ENCODE results near the gene LMBRD2. TPM values are rescaled to one million over a fixed set of nuclear protein-coding genes. Genes with fewer than 3 reads are reported as not detected.
"Not testable (repeated sequence)": the region's sequence is repeated elsewhere in the genome, so short reads cannot be mapped to it uniquely, and the experiment has no call there.

LMBRD2 gene
- 11.6 and 14.8 TPM in 2 replicates for total RNA-seq

DNA sequence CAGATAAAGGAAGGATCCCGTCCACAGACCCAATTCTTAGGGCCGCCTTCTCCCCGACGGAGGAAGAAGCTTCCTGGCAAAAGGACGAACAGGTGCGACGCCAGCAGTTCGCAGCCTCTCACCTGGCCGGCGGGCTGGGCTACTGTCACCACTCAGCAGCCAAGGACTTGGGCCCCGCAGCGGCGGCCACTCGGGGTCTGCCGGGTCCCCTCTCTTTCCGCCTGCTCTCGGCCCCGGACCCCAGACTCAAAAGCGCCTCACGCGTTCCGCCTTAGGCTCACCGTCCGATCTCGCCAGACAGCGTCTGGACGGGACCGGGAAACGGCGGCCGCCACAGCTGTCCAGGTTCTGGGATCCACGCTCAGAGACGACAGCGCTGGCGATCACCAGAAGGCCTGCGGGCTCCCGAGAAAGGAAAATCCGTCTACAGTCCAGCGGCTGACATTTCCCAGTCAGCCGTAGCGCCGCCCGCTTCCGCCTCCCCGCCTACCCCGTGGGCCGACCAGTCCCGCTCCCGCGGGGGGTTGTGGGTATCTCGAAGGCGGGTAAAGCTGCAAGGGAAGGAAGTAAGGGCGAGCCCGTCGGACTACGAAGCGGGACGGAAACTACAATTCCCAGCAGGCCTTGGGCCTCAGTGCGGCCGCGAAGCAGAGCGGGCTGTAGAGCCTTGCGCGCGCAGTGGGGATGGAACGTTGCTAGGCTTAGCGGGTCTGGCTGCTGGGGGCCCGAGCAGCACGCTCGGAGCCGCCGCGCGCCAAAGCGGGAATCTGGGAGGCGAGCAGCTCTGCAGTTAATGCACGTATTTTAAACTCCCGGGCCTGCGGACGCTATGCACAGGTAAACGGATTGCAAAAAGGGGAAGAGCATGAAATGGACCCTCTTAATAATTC, at the start of gene LMBRD2, which contains the start of gene SKP2:
TSS of gene LMBRD2 (minus strand) at position 454 of the 890 bp plus-strand sequence. CDS start 8,538 bp downstream, outside the sequence.
TSS of gene SKP2 (plus strand) at position 678 of the 890 bp plus-strand sequence. CDS start at position 830, 152 bp downstream.
- intact Hi-C loops (cut with micrococcal nuclease) = loop anchor here (1.0 to 10.0 kb wide), 7 partner anchors 17 to 1222 kb away; partner anchors contain the start of genes DNAJC21, NIPBL and NUP155

GRCh38 chr5:36200513-36200912, 48.8 kb upstream of the LMBRD2 start:
- intact Hi-C loops (cut with micrococcal nuclease) = no loop called here

- intact Hi-C loops (cut with micrococcal nuclease) = no loop called here
Observed at GRCh38 chr5:36199620-36200019, 47.9 kb upstream of the LMBRD2 start.

DNA sequence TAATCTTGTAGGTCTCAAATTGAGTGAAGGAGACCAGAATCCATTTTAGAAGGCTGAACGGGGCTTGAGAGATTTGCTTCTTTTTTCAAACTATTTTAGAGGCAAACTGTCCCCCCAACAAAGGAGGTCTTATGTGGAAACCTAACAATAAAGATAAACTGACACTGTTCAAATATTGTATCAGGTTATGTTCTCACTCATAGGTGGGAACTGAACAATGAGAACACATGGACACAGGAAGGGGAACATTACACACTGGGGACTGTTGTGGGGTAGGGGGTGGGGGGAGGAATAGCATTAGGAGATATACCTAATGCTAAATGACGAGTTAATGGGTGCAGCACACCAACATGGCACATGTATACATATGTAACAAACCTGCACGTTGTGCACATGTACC, 47.1 kb upstream of the LMBRD2 start:
- intact Hi-C loops (cut with micrococcal nuclease) = not testable (repeated sequence)

DNA sequence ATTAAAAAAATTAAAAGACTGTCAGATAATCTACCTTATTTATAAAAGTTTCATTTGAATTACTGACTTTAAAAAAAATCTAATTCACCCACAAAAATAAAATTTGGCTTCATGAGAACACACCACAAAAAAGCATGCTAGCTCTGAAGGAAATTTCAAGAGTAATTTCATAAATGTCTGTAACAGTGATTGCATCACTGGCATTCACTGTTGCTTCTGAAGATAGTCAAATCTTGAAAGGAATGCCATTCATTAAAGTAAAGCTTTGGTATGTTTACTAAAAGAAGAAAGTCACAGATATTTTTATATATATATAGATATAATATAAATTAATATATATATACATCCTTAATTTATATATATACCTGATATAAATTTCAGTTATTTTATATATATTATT, 46.6 kb upstream of the LMBRD2 start:
- intact Hi-C loops (cut with micrococcal nuclease) = no loop called here

- intact Hi-C loops (cut with micrococcal nuclease) = no loop called here
Observed at GRCh38 chr5:36193746-36194145, 42.1 kb upstream of the LMBRD2 start.

DNA sequence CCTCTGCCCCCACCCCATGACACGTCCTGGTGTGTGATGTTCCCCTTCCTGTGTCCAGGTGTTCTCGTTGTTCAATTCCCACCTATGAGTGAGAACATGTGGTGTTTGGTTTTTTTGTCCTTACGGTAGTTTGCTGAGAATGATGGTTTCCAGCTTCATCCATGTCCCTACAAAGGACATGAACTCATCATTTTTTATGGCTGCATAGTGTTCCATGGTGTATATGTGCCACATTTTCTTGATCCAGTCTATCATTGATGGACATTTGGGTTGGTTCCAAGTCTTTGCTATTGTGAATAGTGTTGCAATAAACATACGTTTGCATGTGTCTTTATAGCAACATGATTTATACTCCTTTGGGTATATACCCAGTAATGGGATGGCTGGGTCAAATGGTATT, 32.7 kb upstream of the LMBRD2 start:
- intact Hi-C loops (cut with micrococcal nuclease) = not testable (repeated sequence)

DNA sequence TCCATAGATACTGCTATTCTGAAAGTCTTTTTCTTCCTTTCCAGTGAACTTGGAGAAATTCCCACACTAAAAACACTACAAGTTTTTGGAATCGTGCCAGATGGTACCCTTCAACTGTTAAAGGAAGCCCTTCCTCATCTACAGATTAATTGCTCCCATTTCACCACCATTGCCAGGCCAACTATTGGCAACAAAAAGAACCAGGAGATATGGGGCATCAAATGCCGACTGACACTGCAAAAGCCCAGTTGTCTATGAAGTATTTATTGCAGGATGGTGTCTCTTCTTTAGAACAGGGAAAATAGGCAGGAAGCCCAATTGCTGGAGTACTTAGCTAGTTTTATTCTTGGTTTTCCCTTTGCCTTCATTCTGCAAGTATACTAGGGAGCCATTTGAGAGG, 30.1 kb upstream of the LMBRD2 start:
- intact Hi-C loops (cut with micrococcal nuclease) = no loop called here

- intact Hi-C loops (cut with micrococcal nuclease) = no loop called here
Observed at GRCh38 chr5:36180556-36181350, 29.1 kb upstream of the LMBRD2 start.

DNA sequence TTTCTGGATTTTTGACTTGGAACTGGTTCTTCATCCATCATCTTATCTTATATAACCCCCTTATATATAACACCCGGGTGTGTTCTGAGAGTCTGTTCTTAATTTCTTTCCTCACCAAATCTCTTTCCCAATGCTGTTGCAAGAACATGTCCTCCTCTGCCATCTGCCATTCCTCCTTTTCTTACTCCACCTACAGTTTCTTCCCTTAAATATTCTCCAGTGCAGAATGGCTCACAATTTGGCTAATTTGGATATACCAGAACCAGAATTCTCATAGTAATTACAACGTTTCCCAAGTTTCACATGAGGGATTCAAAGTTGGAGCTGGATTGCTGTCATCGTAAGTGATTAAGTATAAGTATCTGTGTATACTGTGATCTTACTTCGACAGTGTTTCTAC, 28.3 kb upstream of the LMBRD2 start:
- intact Hi-C loops (cut with micrococcal nuclease) = no loop called here

DNA sequence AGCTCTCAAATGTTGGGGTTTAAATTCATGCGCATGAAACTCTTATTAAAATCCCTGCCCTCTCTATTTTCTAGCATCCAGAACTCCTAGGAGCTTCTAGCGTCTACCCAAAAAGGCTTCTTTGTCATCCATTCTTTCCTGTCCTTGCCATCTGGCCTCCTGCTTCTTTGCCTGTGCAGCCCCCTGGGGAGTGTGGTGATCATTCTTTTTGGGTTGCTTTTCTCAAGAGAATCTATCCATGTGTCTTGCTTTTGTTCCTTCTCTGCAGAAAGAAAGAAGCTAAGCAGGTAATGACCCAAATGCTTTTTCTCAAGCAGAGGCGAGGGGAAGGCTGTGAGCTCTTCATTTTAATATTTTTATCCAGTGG, 26.8 kb upstream of the LMBRD2 start:
- intact Hi-C loops (cut with micrococcal nuclease) = no loop called here

GRCh38 chr5:36177715-36178523, 26.2 kb upstream of the LMBRD2 start:
- intact Hi-C loops (cut with micrococcal nuclease) = no loop called here

DNA sequence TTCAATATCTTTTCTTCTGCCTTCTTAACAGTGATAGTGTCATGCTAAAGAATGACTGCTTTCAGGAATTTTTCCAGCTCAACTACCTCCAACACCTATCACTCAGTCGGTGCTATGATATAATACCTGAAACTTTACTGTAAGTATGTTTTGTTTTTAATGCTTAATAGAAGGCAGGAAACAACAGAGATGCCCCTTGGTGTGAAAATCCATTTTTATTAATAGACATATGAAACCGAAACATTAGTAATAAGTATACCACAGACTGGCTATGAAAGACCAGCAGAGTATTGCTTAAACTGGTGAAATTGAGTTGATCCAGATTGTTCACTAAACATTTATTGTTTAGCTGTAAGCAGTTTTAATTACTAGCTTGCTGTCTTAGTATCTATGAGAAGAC, 25.5 kb upstream of the LMBRD2 start:
- intact Hi-C loops (cut with micrococcal nuclease) = no loop called here

DNA sequence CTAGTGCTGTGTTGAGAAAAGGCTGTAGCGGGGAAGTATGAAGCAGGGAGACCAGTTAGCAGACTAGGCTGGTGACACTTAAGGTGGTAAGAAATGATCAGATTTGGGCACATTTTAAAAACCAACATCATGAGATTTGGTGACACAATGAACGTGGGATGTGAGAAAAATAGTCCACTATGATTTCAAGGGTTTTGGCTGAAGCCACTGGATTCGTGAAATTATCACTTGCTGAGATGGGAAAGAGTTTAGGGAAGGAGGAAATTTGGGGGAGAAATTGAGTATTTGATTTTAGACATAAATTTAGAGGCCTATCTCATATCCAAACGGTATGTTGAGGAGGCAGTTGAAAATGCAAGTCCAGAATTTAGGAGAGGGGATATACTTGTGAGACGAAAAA, 23.4 kb upstream of the LMBRD2 start:
- intact Hi-C loops (cut with micrococcal nuclease) = no loop called here

DNA sequence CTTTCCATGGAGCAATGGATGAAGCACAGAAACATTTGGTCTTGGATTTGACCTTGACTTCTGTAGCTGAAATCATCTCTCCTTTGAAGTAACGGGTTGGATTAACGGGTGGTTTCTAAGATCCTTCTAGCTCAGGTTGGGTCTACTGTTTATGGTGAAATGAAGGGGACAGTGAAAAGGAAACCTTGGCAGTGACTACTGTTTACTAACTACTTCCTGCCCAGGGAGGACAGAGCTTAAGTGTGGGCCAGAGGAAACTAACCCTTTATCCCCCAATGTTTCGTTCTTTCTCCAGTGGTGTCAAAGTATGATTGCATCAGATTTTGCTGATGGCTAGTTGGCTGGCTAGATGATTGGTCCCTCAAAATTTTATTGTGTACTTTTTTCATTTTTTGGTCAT, 22.4 kb upstream of the LMBRD2 start:
- intact Hi-C loops (cut with micrococcal nuclease) = no loop called here

DNA sequence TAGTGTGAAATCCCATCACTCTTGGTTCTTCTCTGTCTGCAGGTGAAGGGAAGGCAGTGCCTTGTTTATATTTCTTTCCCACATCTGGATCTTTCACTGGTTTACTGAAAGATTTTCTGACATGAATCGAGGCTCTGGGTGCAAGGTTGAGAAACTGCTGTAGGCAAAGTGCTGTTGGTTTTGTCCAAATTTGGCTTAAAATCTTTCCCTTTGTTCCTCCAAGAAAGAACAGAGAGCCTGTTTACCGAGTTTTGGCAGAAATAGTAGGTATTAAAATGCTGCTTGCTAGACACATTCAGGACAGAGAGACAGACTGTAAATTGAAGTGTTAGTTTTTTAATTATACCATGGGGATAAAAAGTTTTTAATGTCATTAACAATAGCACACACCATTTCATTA, 21.7 kb upstream of the LMBRD2 start:
- intact Hi-C loops (cut with micrococcal nuclease) = no loop called here

- intact Hi-C loops (cut with micrococcal nuclease) = no loop called here
Observed at GRCh38 chr5:36172599-36172998, 20.9 kb upstream of the LMBRD2 start.

GRCh38 chr5:36170832-36171424, 19.2 kb upstream of the LMBRD2 start:
- intact Hi-C loops (cut with micrococcal nuclease) = no loop called here

GRCh38 chr5:36168737-36169136, 17.1 kb upstream of the LMBRD2 start:
- intact Hi-C loops (cut with micrococcal nuclease) = loop anchor here (2.0 kb wide), 1 partner anchor 18 kb away; the partner anchor contains the start of gene LMBRD2

- intact Hi-C loops (cut with micrococcal nuclease) = no loop called here
Observed at GRCh38 chr5:36164461-36164860, 12.8 kb upstream of the LMBRD2 start.

All from T-helper 2 cell treated with Interferon-gamma antibody and Interleukin-4, amounts not matched to agents 100 ng/mL and 5 ng/mL, for 36 hours (primary cell).